Peyer's patch (tissue), 4 donors: ENCODE results near the gene DARS1. TPM values are rescaled to one million over a fixed set of nuclear protein-coding genes. Genes with fewer than 3 reads are reported as not detected.

Experiments
- DNase-seq, 3 donors: peaks; one replicate each; pipeline ENCODE4 v3.0.0-alpha.2; 2017 to 2019
- H3K27ac ChIP-seq, 4 donors: fragments of 200-600 bp; sonication (generic); one replicate each; pipeline ENCODE4 v1.5.1; 2016 to 2019
- H3K27me3 ChIP-seq, 2 donors: fragments of 200-600 bp; sonication (generic); one replicate each; pipeline ENCODE4 v1.5.1; 2019
- H3K36me3 ChIP-seq, 3 donors: fragments of 200-600 bp; sonication (generic); one replicate each; pipeline ENCODE4 v1.5.1; 2016 to 2019
- H3K4me1 ChIP-seq, 4 donors: fragments of 200-600 bp; sonication (generic); one replicate each; pipeline ENCODE4 v1.5.1; 2016 to 2019
- H3K4me3 ChIP-seq, 4 donors: fragments of 200-600 bp; sonication (generic); 1 replicate in 3 of 4; 2 replicates in 1 of 4; pipeline ENCODE4 v1.5.1; 2016 to 2019; ENCODE audit warnings: mild to moderate bottlenecking in 1 of 4
- H3K9me3 ChIP-seq, 4 donors: fragments of 200-600 bp; sonication (generic); one replicate each; pipeline ENCODE4 v1.5.1; 2016 to 2019; ENCODE audit warnings: mild to moderate bottlenecking in 1 of 4
- CTCF ChIP-seq, 6 experiments: fragments of 450-650 bp in 4 of 6; fragments of 200-600 bp in 2 of 6; sonication (generic) in 1 of 6; IDR thresholded peaks; one replicate each; pipeline ENCODE4 v1.5.1; 2017 to 2019; ENCODE audit warnings: antibody characterized with exemption in 6 of 6, mild to moderate bottlenecking in 3 of 6, moderate library complexity in 1 of 6
- POLR2A ChIP-seq, 2 donors: fragments of 450-650 bp; IDR thresholded peaks; one replicate each; pipeline ENCODE4 v1.5.1; 2017; ENCODE audit warnings: antibody characterized with exemption in 2 of 2, mild to moderate bottlenecking in 2 of 2, moderate library complexity in 2 of 2
- total RNA-seq, 4 donors: library from RNA; depleted of rRNA; stranded (reverse); fragments of >200 nt; gene quantifications; one replicate each; pipeline ENCODE4 v1.1.0, GENCODE V29; 2016

The DARS1 gene
- total RNA-seq, 4 donors from 2014 or later = 27.5 to 75.9 (median 30.6) TPM

- DNase-seq = no peak
- H3K27ac ChIP-seq = no peak overlapping the region
- peaks cover 0 to 8% (median 5%) of the 10 kb centered on the region in 4 donors for H3K4me1 ChIP-seq
- H3K27me3 ChIP-seq = no peaks in the 10 kb centered on the region
- H3K9me3 ChIP-seq = no peaks in the 10 kb centered on the region
- peaks cover 0 to 22% (median 0%) of the 10 kb centered on the region in 3 donors for H3K36me3 ChIP-seq
- H3K4me3 ChIP-seq = no peak overlapping the region
- no peak for TF ChIP-seq CTCF (IDR thresholded peaks at IDR 0.05)
- TF ChIP-seq POLR2A (IDR thresholded peaks at IDR 0.05) = no peak
These were observed 114.9 kb downstream of the DARS1 start for GRCh38 chr2:135870571-135870970.

GRCh38 chr2:135863233-135863632, 122.2 kb downstream of the DARS1 start:
- no peaks in the 10 kb centered on the region for H3K4me1 ChIP-seq
- no peak overlapping the region for H3K4me3 ChIP-seq
- DNase-seq = no peak
- peaks cover 0 to 53% (median 0%) of the 10 kb centered on the region in 3 donors for H3K36me3 ChIP-seq
- H3K27me3 ChIP-seq = no peaks in the 10 kb centered on the region
- TF ChIP-seq CTCF (IDR thresholded peaks at IDR 0.05) (no peak), POLR2A (IDR thresholded peaks at IDR 0.05) (no peak)
- H3K9me3 ChIP-seq = no peaks in the 10 kb centered on the region
- no peak overlapping the region for H3K27ac ChIP-seq

- no peak for DNase-seq
- H3K4me1 ChIP-seq = no peaks in the 10 kb centered on the region
- no peaks in the 10 kb centered on the region for H3K27me3 ChIP-seq
- no peaks in the 10 kb centered on the region for H3K9me3 ChIP-seq
- TF ChIP-seq POLR2A (IDR thresholded peaks at IDR 0.05) (no peak), CTCF (IDR thresholded peaks at IDR 0.05) (no peak)
- peaks cover 0 to 58% (median 0%) of the 10 kb centered on the region in 3 donors for H3K36me3 ChIP-seq
- H3K4me3 ChIP-seq = no peak overlapping the region
- no peak overlapping the region for H3K27ac ChIP-seq
These were observed 122.7 kb downstream of the DARS1 start for GRCh38 chr2:135862718-135863117.

Other genes with a start within 250 kb of the DARS1 start
- 100 to 1,000 TPM in 1 of 4 donors, 10 to 100 TPM in 3; 60.2 to 102 (median 78.3) TPM for gene UBXN4, start 243.8 kb downstream of the DARS1 start, total RNA-seq
- 10 to 100 TPM; 12.6 to 73.5 (median 25.5) TPM for gene LCT, start 148.4 kb downstream of the DARS1 start, total RNA-seq
- 10 to 100 TPM in 3 of 4 donors, 1 to 10 TPM in 1; 8.8 to 38.8 (median 14.5) TPM for gene MCM6, start 109.2 kb downstream of the DARS1 start, total RNA-seq
- 100 to 1,000 TPM in 1 of 4 donors, 10 to 100 TPM in 2, 1 to 10 TPM in 1; 4.9 to 446 (median 22.2) TPM for gene CXCR4, start 132.5 kb upstream of the DARS1 start, total RNA-seq